GM12878 (cell line): ENCODE measurements around the gene PPP1R2. TPM values are rescaled to one million over a fixed set of nuclear protein-coding genes. Genes with fewer than 3 reads are reported as not detected.

ENCODE experiments used
- MAX ChIP-seq: IDR thresholded peaks from 2 replicates; pipeline ENCODE4 v1.6.1; 2012; ENCODE audit warnings: low read depth, low read length, improper control_type of control experiment
- NR2F1 ChIP-seq: fragments of 450-650 bp; conservative IDR thresholded peaks from 2 replicates; pipeline ENCODE4 v1.6.1; 2017; ENCODE audit warnings: mild to moderate bottlenecking
- RAD51 ChIP-seq: fragments of 450-650 bp; IDR thresholded peaks from 2 replicates; pipeline ENCODE4 v1.6.1; 2016; ENCODE audit warnings: moderate library complexity, mild to moderate bottlenecking, inconsistent platforms
- SP1 ChIP-seq: IDR thresholded peaks from one replicate; pipeline ENCODE4 v1.6.1; 2011; ENCODE audit warnings: low read depth, low read length
- polyA plus RNA-seq, 11 experiments: library from polyadenylated mRNA; depleted of rRNA in 4 of 11; unstranded in 6 of 11; stranded (reverse) in 5 of 11; fragments of >200 nt; fragmentation: Nextera tagmentation in 4 of 11; fragmentation: Illumina TruSeq in 1 of 11; extraction: Ambion mirVana in 4 of 11; extraction: Trizol in 1 of 11; gene quantifications; 1 replicate in 1 of 11; 2 replicates in 10 of 11; pipeline versions ENCODE4 v1.2.1 to v1.2.3, GENCODE V29; 2011 to 2016; ENCODE audit warnings: inconsistent platforms in 2 of 11, missing spikeins in 2 of 11, low read depth in 1 of 11
- small RNA-seq: library from RNA; depleted of rRNA; stranded (forward); fragments of <200 nt; gene quantifications from one replicate; pipeline ENCODE3, GENCODE V24; 2014
- total RNA-seq, 4 experiments: library from RNA; depleted of rRNA in 3 of 4; stranded (reverse); fragments of >200 nt in 3 of 4; fragmentation: Illumina TruSeq in 1 of 4; extraction: Trizol in 1 of 4; gene quantifications; 2 replicates each; pipeline versions ENCODE4 v1.2.1 to v1.2.3, GENCODE V29; 2013 to 2021

Gene PPP1R2
- total and polyA plus RNA-seq, 10 of the 15 experiments (the other 5 are each of a cell fraction or from before 2014, with no cell fraction given), result 10.5 to 116 (median 46.9) TPM

GRCh38 chr3:195466251-195466650 lies 76.9 kb downstream of the PPP1R2 start (continued):
- no peak for TF ChIP-seq SP1
- no peak for TF ChIP-seq RAD51
- TF ChIP-seq NR2F1, result no peak
- TF ChIP-seq MAX, result no peak

Small RNA genes within 50 kb of the gene (small RNA-seq; reads per million reads assigned to genes)
- not detected for gene RN7SL73P
- not detected for gene RNU6ATAC24P

Other genes with a start within 250 kb of the PPP1R2 start
- 38.5 and 45.7 TPM in 2 replicates for gene ACAP2, start 100.3 kb downstream of the PPP1R2 start, total RNA-seq (2014; rRNA removed)
- 44.9 and 48.9 TPM in 2 replicates for gene ACAP2, start 100.3 kb downstream of the PPP1R2 start, total RNA-seq (2014; rRNA removed; fragmentation: Illumina TruSeq; extraction: Trizol)
- 37.4 and 38.2 TPM in 2 replicates for gene ACAP2, start 100.3 kb downstream of the PPP1R2 start, total RNA-seq (2021)
- 33.2 and 48.2 TPM in 2 replicates for gene ACAP2, start 100.3 kb downstream of the PPP1R2 start, polyA plus RNA-seq (2011; rRNA removed)
- gene ACAP2, start 100.3 kb downstream of the PPP1R2 start, polyA plus RNA-seq (2014; fragmentation: Illumina TruSeq; extraction: Trizol), result 26.0 and 33.3 TPM in 2 replicates
- gene ACAP2, start 100.3 kb downstream of the PPP1R2 start, polyA plus RNA-seq (2014; fragmentation: Nextera tagmentation; extraction: Ambion mirVana), result 10 to 100 TPM in 1 of 2 experiments, 1 to 10 TPM in 1; 7.1 to 10.5 TPM
- gene ACAP2, start 100.3 kb downstream of the PPP1R2 start, polyA plus RNA-seq (2014; rRNA removed), result 14.0 and 20.8 TPM in 2 replicates
- gene ACAP2, start 100.3 kb downstream of the PPP1R2 start, polyA plus RNA-seq (2016; fragmentation: Nextera tagmentation; extraction: Ambion mirVana), result 10 to 100 TPM; 41.1 to 53.8 TPM
- gene APOD, start 40.6 kb upstream of the PPP1R2 start, total RNA-seq (2014; rRNA removed), result 0.06 TPM in 1 of 2 replicates, not detected in the other
- not detected in 2 replicates for gene APOD, start 40.6 kb upstream of the PPP1R2 start, total RNA-seq (2014; rRNA removed; fragmentation: Illumina TruSeq; extraction: Trizol)
- gene APOD, start 40.6 kb upstream of the PPP1R2 start, total RNA-seq (2021), result not detected in 2 replicates
- gene APOD, start 40.6 kb upstream of the PPP1R2 start, polyA plus RNA-seq (2011; rRNA removed), result 0.35 and 0.48 TPM in 2 replicates
- 0.12 TPM in 1 of 2 replicates, not detected in the other for gene APOD, start 40.6 kb upstream of the PPP1R2 start, polyA plus RNA-seq (2014; fragmentation: Illumina TruSeq; extraction: Trizol)
- gene APOD, start 40.6 kb upstream of the PPP1R2 start, polyA plus RNA-seq (2014; fragmentation: Nextera tagmentation; extraction: Ambion mirVana), result under 1 TPM; 0.31 to 0.47 TPM
- gene APOD, start 40.6 kb upstream of the PPP1R2 start, polyA plus RNA-seq (2014; rRNA removed), result not detected in 2 replicates
- gene APOD, start 40.6 kb upstream of the PPP1R2 start, polyA plus RNA-seq (2016; fragmentation: Nextera tagmentation; extraction: Ambion mirVana), result under 1 TPM; 0.58 to 0.77 TPM
- gene MUC20, start 177.7 kb upstream of the PPP1R2 start, total RNA-seq (2014; rRNA removed), result 0.17 TPM in 1 of 2 replicates, not detected in the other
- gene MUC20, start 177.7 kb upstream of the PPP1R2 start, total RNA-seq (2014; rRNA removed; fragmentation: Illumina TruSeq; extraction: Trizol), result 0.18 and 0.22 TPM in 2 replicates
- 0.13 and 0.46 TPM in 2 replicates for gene MUC20, start 177.7 kb upstream of the PPP1R2 start, total RNA-seq (2021)
- gene MUC20, start 177.7 kb upstream of the PPP1R2 start, polyA plus RNA-seq (2011; rRNA removed), result 0.07 TPM in 1 of 2 replicates, not detected in the other
- 0.38 TPM in 1 of 2 replicates, not detected in the other for gene MUC20, start 177.7 kb upstream of the PPP1R2 start, polyA plus RNA-seq (2014; fragmentation: Illumina TruSeq; extraction: Trizol)
- gene MUC20, start 177.7 kb upstream of the PPP1R2 start, polyA plus RNA-seq (2014; fragmentation: Nextera tagmentation; extraction: Ambion mirVana), result under 1 TPM; 0.04 to 0.06 TPM
- gene MUC20, start 177.7 kb upstream of the PPP1R2 start, polyA plus RNA-seq (2014; rRNA removed), result 0.13 and 0.80 TPM in 2 replicates
- not detected for gene MUC20, start 177.7 kb upstream of the PPP1R2 start, polyA plus RNA-seq (2016; fragmentation: Nextera tagmentation; extraction: Ambion mirVana)